ENCODE results near the gene PLEKHM3.

DNA sequence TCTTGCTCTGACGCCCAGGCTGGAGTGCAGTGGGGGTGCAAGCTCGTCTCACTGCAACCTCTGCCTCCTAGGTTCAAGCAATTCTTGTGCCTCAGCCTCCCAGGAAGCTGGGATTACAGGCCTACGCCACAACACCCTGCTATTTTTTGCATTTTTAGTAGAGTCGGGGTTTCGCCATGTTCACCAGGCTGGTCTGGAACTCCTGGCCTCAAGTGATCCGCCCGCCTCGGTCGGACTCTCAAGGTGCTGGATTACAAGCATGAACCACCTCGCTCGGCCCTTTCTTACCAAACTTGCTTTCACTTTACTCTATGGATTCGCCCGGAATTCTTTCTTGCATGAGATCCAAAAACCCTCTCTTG, 252.5 kb downstream of the PLEKHM3 start:
- TF ChIP-seq, protein P1, sequence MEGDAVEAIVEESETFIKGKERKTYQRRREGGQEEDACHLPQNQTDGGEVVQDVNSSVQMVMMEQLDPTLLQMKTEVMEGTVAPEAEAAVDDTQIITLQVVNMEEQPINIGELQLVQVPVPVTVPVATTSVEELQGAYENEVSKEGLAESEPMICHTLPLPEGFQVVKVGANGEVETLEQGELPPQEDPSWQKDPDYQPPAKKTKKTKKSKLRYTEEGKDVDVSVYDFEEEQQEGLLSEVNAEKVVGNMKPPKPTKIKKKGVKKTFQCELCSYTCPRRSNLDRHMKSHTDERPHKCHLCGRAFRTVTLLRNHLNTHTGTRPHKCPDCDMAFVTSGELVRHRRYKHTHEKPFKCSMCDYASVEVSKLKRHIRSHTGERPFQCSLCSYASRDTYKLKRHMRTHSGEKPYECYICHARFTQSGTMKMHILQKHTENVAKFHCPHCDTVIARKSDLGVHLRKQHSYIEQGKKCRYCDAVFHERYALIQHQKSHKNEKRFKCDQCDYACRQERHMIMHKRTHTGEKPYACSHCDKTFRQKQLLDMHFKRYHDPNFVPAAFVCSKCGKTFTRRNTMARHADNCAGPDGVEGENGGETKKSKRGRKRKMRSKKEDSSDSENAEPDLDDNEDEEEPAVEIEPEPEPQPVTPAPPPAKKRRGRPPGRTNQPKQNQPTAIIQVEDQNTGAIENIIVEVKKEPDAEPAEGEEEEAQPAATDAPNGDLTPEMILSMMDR (conservative IDR thresholded peaks at IDR 0.05; ENCODE audit: low read depth, low read length): no peak
- TF ChIP-seq RAD21 (IDR thresholded peaks at IDR 0.05; ENCODE audit: low read length): no peak
- no peak for TF ChIP-seq MXI1 (IDR thresholded peaks at IDR 0.05; ENCODE audit: borderline replicate concordance, low read depth, low read length)
- no peak for TF ChIP-seq POLR2A (IDR thresholded peaks at IDR 0.05; ENCODE audit: low read depth, low read length)
- TF ChIP-seq CEBPB (IDR thresholded peaks at IDR 0.05; ENCODE audit: low read depth, low read length): no peak
- no peak for TF ChIP-seq MAZ (IDR thresholded peaks at IDR 0.05; ENCODE audit: borderline replicate concordance, low read depth, low read length)
- no peak for TF ChIP-seq CHD1 (IDR thresholded peaks at IDR 0.05; ENCODE audit: low read depth, low read length)
- no peak for TF ChIP-seq RFX5 (IDR thresholded peaks at IDR 0.05; ENCODE audit: low read depth, low read length)

Data from IMR-90 (cell line).